Dendritic cell treated with granulocyte-macrophage colony-stimulating factor and Interleukin-4, amounts not matched to agents 40 ng/mL and 50 ng/mL, for 4 days (primary cell): Measurements from ENCODE around the gene HJV.
"Not testable (repeated sequence)": the region's sequence is repeated elsewhere in the genome, so short reads cannot be mapped to it uniquely, and the experiment has no call there.

ENCODE experiments used
- H3K27ac Mint-ChIP-seq: one replicate; pipeline ENCODE4 v1.8.0; 2022; ENCODE audit warnings: mild to moderate bottlenecking, mixed read lengths
- H3K27me3 Mint-ChIP-seq: one replicate; pipeline ENCODE4 v1.8.0; 2022; ENCODE audit warnings: mild to moderate bottlenecking, mixed read lengths
- H3K36me3 Mint-ChIP-seq: one replicate; pipeline ENCODE4 v1.8.0; 2022; ENCODE audit warnings: low read depth, mixed read lengths
- H3K4me1 Mint-ChIP-seq: one replicate; pipeline ENCODE4 v1.8.0; 2022; ENCODE audit warnings: low read depth, mixed read lengths
- H3K4me3 Mint-ChIP-seq: one replicate; pipeline ENCODE4 v1.8.0; 2022; ENCODE audit warnings: mild to moderate bottlenecking, moderate library complexity, mixed read lengths
- H3K9me3 Mint-ChIP-seq: one replicate; pipeline ENCODE4 v1.8.0; 2022; ENCODE audit warnings: mixed read lengths
- intact Hi-C: fragments of 100-400 bp; cut with micrococcal nuclease; formaldehyde crosslinking; loops from one replicate; pipeline ENCODE4 v1.15.0; 2022

HJV gene

GRCh38 chr1:146032631-146033219 lies 11.2 kb upstream of the HJV start:
- Mint-ChIP-seq H3K36me3 (no peaks in the 10 kb centered on the region), H3K9me3 (no peaks in the 10 kb centered on the region), H3K4me3 (no peak overlapping the region), H3K27ac (no peak overlapping the region), H3K4me1 (peaks cover 26% of the 10 kb centered on the region), H3K27me3 (peaks cover 7% of the 10 kb centered on the region)
- intact Hi-C loops = no loop called here

- Mint-ChIP-seq H3K27me3 (peaks cover 12% of the 10 kb centered on the region), H3K36me3 (no peaks in the 10 kb centered on the region), H3K27ac (no peak overlapping the region), H3K4me1 (peaks cover 15% of the 10 kb centered on the region), H3K4me3 (no peak overlapping the region), H3K9me3 (no peaks in the 10 kb centered on the region)
- intact Hi-C loops = no loop called here
These were observed 9.9 kb upstream of the HJV start for GRCh38 chr1:146031476-146031875.

GRCh38 chr1:146029117-146029516 lies 7.6 kb upstream of the HJV start:
- H3K27me3 Mint-ChIP-seq = peaks cover 14% of the 10 kb centered on the region
- H3K9me3 Mint-ChIP-seq = no peaks in the 10 kb centered on the region
- H3K27ac Mint-ChIP-seq = no peak overlapping the region
- no peak overlapping the region for H3K4me3 Mint-ChIP-seq
- no peaks in the 10 kb centered on the region for H3K36me3 Mint-ChIP-seq
- intact Hi-C loops = no loop called here
- H3K4me1 Mint-ChIP-seq = no peaks in the 10 kb centered on the region

GRCh38 chr1:146026650-146027049 lies 5.1 kb upstream of the HJV start:
- H3K27ac Mint-ChIP-seq, H3K36me3 Mint-ChIP-seq, H3K4me3 Mint-ChIP-seq, H3K9me3 Mint-ChIP-seq, intact Hi-C loops, H3K4me1 Mint-ChIP-seq: not testable (repeated sequence)
- peaks cover 11% of the 10 kb centered on the region for H3K27me3 Mint-ChIP-seq

- H3K4me3 Mint-ChIP-seq, H3K9me3 Mint-ChIP-seq, H3K27ac Mint-ChIP-seq, H3K4me1 Mint-ChIP-seq, H3K36me3 Mint-ChIP-seq, intact Hi-C loops: not testable (repeated sequence)
- peaks cover 14% of the 10 kb centered on the region for H3K27me3 Mint-ChIP-seq
These were observed 4.4 kb upstream of the HJV start for GRCh38 chr1:146025787-146026495.

GRCh38 chr1:146022403-146023127 lies 1.0 kb upstream of the HJV start:
- intact Hi-C loops = no loop called here
- Mint-ChIP-seq H3K4me3 (no peak overlapping the region), H3K36me3 (no peaks in the 10 kb centered on the region), H3K27me3 (peaks cover 40% of the 10 kb centered on the region), H3K27ac (no peak overlapping the region), H3K9me3 (no peaks in the 10 kb centered on the region), H3K4me1 (peaks cover 24% of the 10 kb centered on the region)

GRCh38 chr1:146021050-146021445 lies 487 bp downstream of the HJV start:
- no peak overlapping the region for H3K27ac Mint-ChIP-seq
- peaks cover 41% of the 10 kb centered on the region for H3K27me3 Mint-ChIP-seq
- H3K4me3 Mint-ChIP-seq = no peak overlapping the region
- H3K4me1 Mint-ChIP-seq = peaks cover 24% of the 10 kb centered on the region
- H3K9me3 Mint-ChIP-seq = no peaks in the 10 kb centered on the region
- no peaks in the 10 kb centered on the region for H3K36me3 Mint-ChIP-seq
- intact Hi-C loops = no loop called here

- Mint-ChIP-seq H3K4me1 (peaks cover 24% of the 10 kb centered on the region), H3K36me3 (no peaks in the 10 kb centered on the region)
These were observed 1.2 kb downstream of the HJV start for GRCh38 chr1:146020058-146021049.

GRCh38 chr1:146019231-146020057 lies 2.1 kb downstream of the HJV start:
- Mint-ChIP-seq H3K36me3 (no peaks in the 10 kb centered on the region), H3K4me3 (peak overlapping the region; percentile 37), H3K4me1 (peaks cover 24% of the 10 kb centered on the region), H3K27ac (no peak overlapping the region), H3K27me3 (peaks cover 48% of the 10 kb centered on the region), H3K9me3 (no peaks in the 10 kb centered on the region)
- intact Hi-C loops = no loop called here

More at GRCh38 chr1:146020058-146021049, 1.2 kb downstream of the HJV start:
- no peaks in the 10 kb centered on the region for H3K9me3 Mint-ChIP-seq
- H3K27me3 Mint-ChIP-seq = peaks cover 43% of the 10 kb centered on the region
- no peak overlapping the region for H3K27ac Mint-ChIP-seq
- no peak overlapping the region for H3K4me3 Mint-ChIP-seq
- intact Hi-C loops = no loop called here

- Mint-ChIP-seq H3K4me3 (no peak overlapping the region), H3K36me3 (no peaks in the 10 kb centered on the region), H3K4me1 (peaks cover 24% of the 10 kb centered on the region), H3K9me3 (no peaks in the 10 kb centered on the region), H3K27me3 (peaks cover 48% of the 10 kb centered on the region), H3K27ac (no peak overlapping the region)
- intact Hi-C loops = no loop called here
These were observed 4.6 kb downstream of the HJV start for GRCh38 chr1:146016891-146017290.

GRCh38 chr1:146013559-146013922 lies 8.0 kb downstream of the HJV start:
- no peaks in the 10 kb centered on the region for H3K36me3 Mint-ChIP-seq
- no peaks in the 10 kb centered on the region for H3K9me3 Mint-ChIP-seq
- peaks cover 10% of the 10 kb centered on the region for H3K4me1 Mint-ChIP-seq
- peaks cover 25% of the 10 kb centered on the region for H3K27me3 Mint-ChIP-seq
- no peak overlapping the region for H3K27ac Mint-ChIP-seq
- no peak overlapping the region for H3K4me3 Mint-ChIP-seq
- intact Hi-C loops = loop anchor here (1.0 to 2.0 kb wide), 3 partner anchors 36 to 169 kb away; partner anchors contain the start of gene NUDT17

GRCh38 chr1:146012703-146013558 lies 8.6 kb downstream of the HJV start:
- Mint-ChIP-seq H3K9me3 (no peaks in the 10 kb centered on the region), H3K36me3 (no peaks in the 10 kb centered on the region), H3K4me3 (no peak overlapping the region), H3K27me3 (peaks cover 19% of the 10 kb centered on the region), H3K4me1 (peaks cover 10% of the 10 kb centered on the region), H3K27ac (no peak overlapping the region)
- intact Hi-C loops = loop anchor here (1.0 to 2.0 kb wide), 3 partner anchors 36 to 168 kb away; partner anchors contain the start of gene NUDT17
